HG02588 (cell line): ENCODE results near the gene HP1BP3.

Experiments used
- ATAC-seq: cut with Tn5 transposase; IDR thresholded peaks from one replicate; pipeline ENCODE4 v1.9.1; 2021; ENCODE audit warnings: mild to moderate bottlenecking, moderate library complexity; ENCODE audit not compliant: unreplicated experiment

HP1BP3 gene

GRCh38 chr1:20771780-20772179 lies 15.3 kb downstream of the HP1BP3 start:
- ATAC-seq, result no peak

DNA sequence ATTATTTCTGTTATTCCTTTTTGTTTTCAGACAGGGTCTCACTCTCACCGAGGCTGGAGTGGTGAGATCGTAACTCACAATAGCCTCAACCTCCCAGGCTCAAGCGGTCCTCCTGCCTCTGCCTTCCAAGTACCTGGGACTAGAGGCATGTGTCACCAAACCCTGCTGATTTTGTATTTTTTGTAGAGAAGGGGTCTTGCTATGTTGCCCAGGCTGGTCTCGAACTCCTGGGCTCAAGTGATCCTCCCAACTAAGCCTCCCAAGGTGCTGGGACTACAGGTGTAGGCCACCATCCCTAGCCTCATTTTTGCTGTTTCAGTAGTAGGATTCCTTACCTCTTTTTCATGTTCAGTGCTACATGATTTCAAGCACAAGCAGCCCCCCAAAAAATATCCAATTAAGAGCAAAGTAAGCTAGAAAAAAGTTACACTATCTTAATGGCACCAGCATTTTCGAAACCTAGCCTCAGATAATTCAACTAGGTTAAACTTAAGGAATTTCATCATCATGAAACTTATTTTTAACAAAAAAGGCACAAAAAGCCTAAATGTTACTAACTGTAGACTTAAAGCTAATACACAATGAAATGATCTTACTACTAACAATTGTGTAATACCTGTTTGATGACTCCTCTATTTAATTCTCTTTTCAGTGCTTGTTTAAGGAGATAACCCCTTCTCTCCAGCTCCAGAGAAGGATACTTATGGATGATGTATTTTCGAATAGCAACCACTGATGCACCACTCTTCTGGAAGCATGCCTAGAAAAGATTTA lies 16.6 kb downstream of the HP1BP3 start:
- ATAC-seq, result no peak

GRCh38 chr1:20767271-20767670 lies 19.8 kb downstream of the HP1BP3 start:
- ATAC-seq, result no peak

DNA sequence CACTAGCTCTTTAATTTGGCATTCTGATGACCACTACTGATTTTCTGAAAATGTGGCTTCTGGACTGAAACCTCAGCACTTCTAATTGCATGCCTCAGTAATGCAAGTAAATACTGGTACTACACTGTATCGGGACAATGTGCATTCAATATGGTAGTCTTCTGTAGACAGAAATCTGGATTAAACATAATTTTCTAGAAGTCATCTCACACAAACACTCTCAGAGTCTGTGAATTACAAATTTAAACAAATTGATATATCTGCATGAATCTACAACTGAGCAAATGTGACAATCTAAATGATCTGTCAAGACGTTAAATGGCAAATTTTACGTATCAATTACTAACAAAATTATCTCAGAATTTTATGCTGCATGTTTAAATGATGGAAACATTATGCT lies 23.7 kb downstream of the HP1BP3 start:
- no peak for ATAC-seq

DNA sequence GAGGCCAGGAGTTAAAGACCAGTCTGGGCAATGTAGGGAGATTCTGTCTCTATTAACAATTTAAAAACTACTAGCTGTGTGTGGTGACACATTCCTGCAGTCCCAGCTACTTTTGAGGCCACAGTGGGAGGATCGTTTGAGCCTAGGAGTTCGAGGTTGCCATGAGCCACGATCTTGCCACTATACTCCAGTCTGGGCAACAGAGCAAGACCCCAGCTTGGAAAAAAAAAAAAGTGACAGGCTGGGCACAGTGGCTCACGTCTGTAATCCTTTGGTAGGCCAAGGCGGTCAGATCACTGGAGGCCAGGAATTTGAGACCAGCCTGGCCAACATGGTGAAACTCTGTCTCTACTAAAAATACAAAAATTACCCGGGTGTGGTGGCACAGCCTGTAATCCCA lies 26.8 kb downstream of the HP1BP3 start:
- ATAC-seq, result no peak

- no peak for ATAC-seq
Observed at GRCh38 chr1:20753589-20753988, 33.5 kb downstream of the HP1BP3 start.

DNA sequence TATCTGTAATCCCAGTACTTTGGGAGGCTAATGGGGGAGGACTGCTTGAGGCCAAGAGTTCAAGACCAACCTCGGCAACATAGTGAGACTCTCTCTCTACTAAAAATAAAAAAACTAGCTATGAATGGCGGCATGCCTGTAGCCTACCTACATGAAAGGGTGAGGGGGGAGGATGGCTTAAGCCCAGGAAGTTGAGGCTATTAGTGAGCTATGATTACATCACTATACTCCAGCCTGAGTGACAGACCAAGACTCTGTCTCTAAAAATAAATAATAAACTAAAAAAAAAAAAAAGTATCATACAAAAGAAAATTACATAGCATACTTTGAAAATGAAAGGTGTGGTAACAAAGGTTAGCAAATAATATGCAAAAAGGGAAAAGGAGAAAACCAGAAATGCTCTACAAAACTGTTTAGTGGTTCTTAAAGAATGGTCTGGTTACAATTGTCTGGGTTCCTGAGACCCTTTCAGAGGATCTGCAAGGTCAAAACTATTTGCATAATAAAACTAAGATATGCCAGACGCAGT lies 35.6 kb downstream of the HP1BP3 start:
- ATAC-seq, result no peak

GRCh38 chr1:20742671-20743070 lies 44.4 kb downstream of the HP1BP3 start:
- ATAC-seq, result no peak

- no peak for ATAC-seq
Observed at GRCh38 chr1:20740781-20741180, 46.3 kb downstream of the HP1BP3 start.

DNA sequence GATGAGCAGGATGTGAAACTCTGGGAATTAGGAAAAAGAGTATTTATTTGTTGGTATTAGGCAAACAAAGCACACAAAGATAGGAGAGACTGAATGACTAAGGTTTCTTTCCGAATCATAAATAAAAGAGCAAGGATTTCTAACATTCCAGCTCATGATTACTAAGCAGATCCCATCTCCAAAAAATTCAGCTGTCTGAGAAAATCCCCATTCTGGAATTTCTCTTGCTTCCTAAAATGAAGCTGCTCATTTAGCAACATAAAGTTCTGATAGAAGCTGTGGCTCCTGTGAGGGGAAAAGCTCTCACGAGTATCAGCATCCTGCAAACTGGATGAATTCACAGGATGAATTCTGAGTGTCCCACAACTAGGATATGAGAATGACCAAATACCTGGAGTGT lies 47.9 kb downstream of the HP1BP3 start:
- no peak for ATAC-seq

DNA sequence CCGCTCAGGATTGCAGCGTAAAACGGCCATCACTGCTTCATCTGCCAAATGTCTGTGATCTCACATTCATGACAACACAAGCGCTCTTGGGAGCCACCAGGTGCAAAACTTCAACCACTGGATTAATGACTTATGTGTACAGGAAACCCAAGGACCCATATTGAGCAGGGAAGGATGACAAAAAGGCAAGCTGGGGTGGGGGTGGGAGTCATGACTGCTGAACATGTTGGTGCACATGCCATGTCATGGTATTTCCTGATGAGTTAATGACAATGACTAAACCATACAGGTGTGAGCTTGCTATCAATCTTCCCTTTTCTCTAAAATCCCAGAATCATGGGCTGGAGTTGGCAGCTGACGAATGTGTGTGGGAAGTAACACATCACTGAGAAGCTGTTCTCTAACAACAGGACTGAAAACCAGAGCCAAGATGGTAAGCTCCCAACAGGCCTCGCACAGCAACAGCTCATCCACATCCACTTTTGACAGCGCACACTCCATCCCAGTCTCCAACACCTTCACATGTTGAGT lies 51.5 kb downstream of the HP1BP3 start:
- no peak for ATAC-seq

DNA sequence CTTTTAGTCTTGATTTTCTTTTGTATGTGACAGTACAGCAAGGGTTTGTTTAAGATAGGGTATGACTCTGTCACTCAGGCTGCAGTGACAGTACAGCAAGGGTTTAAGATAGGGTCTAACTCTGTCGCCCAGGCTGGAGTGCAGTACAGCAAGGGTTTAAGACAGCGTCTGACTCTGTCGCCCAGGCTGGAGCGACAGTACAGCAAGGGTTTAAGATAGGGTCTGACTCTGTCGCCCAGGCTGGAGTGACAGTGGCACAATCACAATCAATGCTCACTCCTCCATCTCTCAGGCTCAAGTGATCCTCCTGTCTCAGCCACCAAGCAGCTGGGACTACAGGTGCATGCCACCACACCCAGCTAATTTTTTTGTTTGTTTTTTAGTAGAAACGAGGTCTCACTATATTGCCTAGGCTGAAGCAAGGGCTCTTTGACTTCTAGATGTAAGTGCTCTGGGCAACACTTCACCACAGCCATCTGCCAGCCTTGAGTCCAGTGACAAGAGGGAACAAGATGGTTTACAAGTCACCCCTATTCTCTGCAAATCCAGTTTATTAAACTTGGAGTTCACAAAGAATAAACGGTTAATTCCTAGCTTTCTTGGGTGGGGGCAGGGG lies 53.6 kb downstream of the HP1BP3 start:
- ATAC-seq, result no peak

GRCh38 chr1:20732588-20733359 lies 54.3 kb downstream of the HP1BP3 start, which contains the start of gene SH2D5:
Gene SH2D5 (minus strand): TSS chr1:20732703. CDS start chr1:20728044, 4,659 bp downstream.
- ATAC-seq, result peak; percentile 40

- ATAC-seq, result peak; percentile 51
Observed at GRCh38 chr1:20732071-20732587, 55.0 kb downstream of the HP1BP3 start.

- no peak for ATAC-seq
Observed at GRCh38 chr1:20731057-20731991, 55.8 kb downstream of the HP1BP3 start.

DNA sequence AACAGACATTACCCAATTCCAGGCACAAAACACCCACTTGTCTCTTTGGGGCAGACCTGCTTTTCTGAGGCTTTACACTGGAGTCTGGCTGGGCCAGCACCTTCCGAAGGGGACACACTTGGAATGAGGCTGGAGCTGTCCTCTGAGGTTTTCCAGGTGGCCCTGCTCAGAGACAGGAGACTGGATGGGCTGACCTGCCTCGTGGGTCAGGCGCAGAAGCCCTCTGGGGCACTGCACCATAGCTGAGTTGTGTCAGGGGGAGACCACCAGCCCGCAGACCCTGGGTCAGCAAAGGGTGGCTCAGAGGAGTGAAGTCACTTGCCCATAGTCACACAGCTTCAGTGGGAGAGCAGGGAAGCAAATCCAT lies 56.4 kb downstream of the HP1BP3 start:
- ATAC-seq, result no peak

DNA sequence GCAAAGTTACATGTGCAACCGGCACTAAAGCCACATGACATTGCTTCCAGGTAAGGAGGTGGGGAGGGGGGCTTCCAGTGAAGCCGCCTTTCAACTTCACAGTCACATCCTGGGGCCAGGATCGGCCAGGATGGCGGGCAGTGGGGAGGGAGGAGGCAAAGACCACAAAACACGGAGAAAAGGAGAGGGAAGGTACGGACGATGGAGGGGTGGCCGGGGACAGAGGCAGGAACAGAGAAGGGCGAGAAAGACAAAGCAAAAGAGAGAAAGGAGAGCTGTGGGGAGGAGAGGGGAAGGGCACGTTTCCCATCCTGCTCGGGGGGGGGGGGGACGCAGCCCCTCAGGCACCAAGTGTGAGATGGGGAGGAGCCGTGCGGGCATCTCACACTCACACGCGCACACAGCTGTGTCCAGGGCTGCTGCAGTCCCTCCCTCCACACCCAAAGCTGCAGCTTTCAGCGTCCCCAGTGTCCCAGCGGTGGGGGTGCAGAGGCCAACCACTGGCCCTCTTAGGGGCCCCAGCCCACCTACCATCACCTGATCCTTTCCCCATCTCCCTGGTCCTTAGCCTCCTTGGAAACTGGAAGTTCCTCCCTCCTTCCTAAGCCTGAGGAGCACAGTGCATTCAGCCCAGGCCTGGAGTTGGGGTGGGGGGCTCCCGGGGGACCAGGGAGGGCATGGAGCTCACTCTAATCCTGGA lies 57.0 kb downstream of the HP1BP3 start:
- ATAC-seq, result no peak

- no peak for ATAC-seq
Observed at GRCh38 chr1:20729155-20729931, 57.8 kb downstream of the HP1BP3 start.
